Activated naive CD8-positive, alpha-beta T cell treated with anti-CD3 and anti-CD28 coated beads, Interleukin-2, amount 10 ng/mL, durations not matched to agents 7 days and 5 days (primary cell): ENCODE results near the gene ZFR2. TPM values are rescaled to one million over a fixed set of nuclear protein-coding genes. Genes with fewer than 3 reads are reported as not detected.
"Not testable (repeated sequence)": the region's sequence is repeated elsewhere in the genome, so short reads cannot be mapped to it uniquely, and the experiment has no call there.

Experiments used
- ATAC-seq: fragments of 150-1000 bp; cut with Tn5 transposase; one replicate; pipeline ENCODE4 v1.10.0; 2021; ENCODE audit warnings: low read depth, moderate library complexity
- POLR2A ChIA-PET: fragments of 350-600 bp; sonication (Branson Sonifier 250); formaldehyde crosslinking; loops from one replicate; lab custom pipeline; 2021; ENCODE audit warnings: antibody characterized with exemption; lab: Charles Lee
- DNase-seq: peaks from one replicate; pipeline ENCODE4 v3.0.0; 2021
- H3K27ac Mint-ChIP-seq: one replicate; pipeline ENCODE4 v1.8.0; 2022; ENCODE audit warnings: mild to moderate bottlenecking, mixed read lengths
- H3K27me3 Mint-ChIP-seq: one replicate; pipeline ENCODE4 v1.8.0; 2022; ENCODE audit warnings: mild to moderate bottlenecking, moderate library complexity, mixed read lengths
- H3K36me3 Mint-ChIP-seq: one replicate; pipeline ENCODE4 v1.8.0; 2021; ENCODE audit warnings: mild to moderate bottlenecking, mixed read lengths
- H3K4me1 Mint-ChIP-seq: one replicate; pipeline ENCODE4 v1.8.0; 2021; ENCODE audit warnings: mixed read lengths
- H3K4me3 Mint-ChIP-seq: one replicate; pipeline ENCODE4 v1.8.0; 2022; ENCODE audit warnings: mild to moderate bottlenecking, moderate library complexity, mixed read lengths
- H3K9me3 Mint-ChIP-seq: one replicate; pipeline ENCODE4 v1.8.0; 2021; ENCODE audit warnings: mixed read lengths
- total RNA-seq, 2 experiments: library from RNA; stranded (reverse); gene quantifications; one replicate each; pipeline ENCODE4 v1.2.3, GENCODE V29; 2021

The ZFR2 gene
- total RNA-seq, 2 experiments from 2014 or later: 0.55 to 0.91 TPM

DNA sequence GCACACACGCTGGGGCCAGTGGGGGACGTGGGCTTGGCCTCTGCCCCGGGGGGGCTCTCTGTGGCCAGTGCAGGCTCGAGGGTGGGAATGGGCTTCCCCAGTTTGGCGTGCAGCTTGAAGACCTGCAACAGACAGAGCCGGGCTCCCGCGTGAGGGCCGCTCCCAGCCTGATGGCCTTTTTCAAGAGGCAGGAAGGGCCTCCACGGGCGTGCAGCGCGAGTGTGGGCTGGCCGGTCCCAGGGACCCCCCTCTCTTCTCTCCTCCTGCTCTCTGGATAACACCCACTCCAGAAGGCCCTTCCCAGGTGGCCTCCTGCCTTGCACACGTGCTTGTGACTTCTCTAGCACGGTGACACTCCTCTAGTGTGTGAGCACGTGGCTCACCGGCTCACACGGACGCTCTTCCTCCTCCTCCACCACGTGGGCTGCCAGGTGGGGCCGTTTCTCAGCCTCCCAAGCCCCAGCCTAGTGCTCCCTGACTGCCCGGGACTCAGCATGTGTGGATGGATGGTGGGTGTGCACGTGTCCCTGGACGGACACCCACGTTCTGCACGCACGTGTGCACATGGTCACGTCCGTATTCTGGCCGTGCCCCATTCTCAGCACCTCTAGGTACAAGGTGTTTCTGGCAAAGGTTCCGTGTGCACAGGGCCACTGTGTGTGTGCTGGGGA is 43.4 kb downstream of the ZFR2 start:
- ATAC-seq (no peak), DNase-seq (no peak)
- Mint-ChIP-seq H3K36me3 (no peaks in the 10 kb centered on the region), H3K4me3 (no peak overlapping the region), H3K4me1 (peaks cover 5% of the 10 kb centered on the region), H3K9me3 (no peaks in the 10 kb centered on the region), H3K27me3 (no peaks in the 10 kb centered on the region), H3K27ac (peak overlapping the region; percentile 42)
- POLR2A ChIA-PET: no interaction called here

DNA sequence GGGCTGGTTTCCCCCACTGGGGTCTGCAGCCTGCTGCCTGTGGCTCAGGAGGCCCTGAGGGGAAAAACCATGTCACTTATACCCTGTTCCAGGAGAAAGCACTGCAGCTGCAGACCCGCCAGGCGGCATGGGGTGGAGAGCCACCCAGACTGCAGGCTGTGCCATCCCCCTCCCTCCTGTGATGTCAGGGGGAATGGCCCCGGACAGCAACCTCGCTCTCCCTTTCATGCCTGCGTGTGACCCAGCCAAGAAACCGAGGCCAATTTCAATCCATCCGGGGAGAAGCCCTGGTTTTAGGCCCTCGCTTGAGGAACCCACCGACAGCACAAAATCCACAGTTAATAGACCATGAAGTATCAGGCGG is 45.5 kb downstream of the ZFR2 start:
- ATAC-seq (no peak), DNase-seq (no peak)
- no peak overlapping the region for H3K27ac Mint-ChIP-seq
- H3K36me3 Mint-ChIP-seq: no peaks in the 10 kb centered on the region
- H3K4me1 Mint-ChIP-seq: peaks cover 5% of the 10 kb centered on the region
- H3K4me3 Mint-ChIP-seq: no peak overlapping the region
- POLR2A ChIA-PET: interaction anchor here (5.9 kb wide), 1 partner anchor 62 kb away, joined by 54 read pairs; the partner anchor contains the start of genes APBA3 and MRPL54
- H3K27me3 Mint-ChIP-seq: no peaks in the 10 kb centered on the region
- H3K9me3 Mint-ChIP-seq: no peaks in the 10 kb centered on the region

DNA sequence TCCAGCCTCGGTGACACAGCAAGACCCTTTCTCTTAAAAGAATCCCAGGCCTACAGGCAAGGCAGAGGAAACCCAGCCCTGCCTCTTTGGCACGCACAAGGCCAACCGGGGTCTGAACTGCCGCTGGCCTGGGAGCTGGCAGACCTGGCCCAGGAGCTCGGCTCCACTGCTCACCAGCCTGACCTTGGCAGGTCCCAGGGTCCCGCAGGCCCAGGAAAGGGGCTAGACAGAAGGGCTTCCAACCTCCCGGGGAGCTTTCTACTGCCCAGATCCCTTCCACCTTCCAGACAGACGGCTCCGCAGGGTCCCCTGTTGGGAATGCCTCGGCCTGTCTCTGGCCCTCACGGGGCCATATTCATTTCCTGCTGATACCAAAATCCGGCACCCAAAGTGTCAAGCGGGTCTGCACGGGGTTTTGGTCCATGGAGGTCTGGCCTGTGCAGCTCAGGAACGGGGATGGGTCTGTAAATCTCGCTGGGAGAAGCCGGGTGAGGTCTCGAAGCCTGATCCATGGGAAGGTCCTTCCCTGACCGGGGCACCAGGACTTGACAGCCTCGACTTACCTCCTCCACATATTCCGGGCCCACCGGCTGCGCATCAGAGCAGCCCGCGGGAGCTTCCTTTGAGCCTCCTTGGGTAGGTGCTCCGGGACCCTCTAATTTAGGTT is 46.0 kb downstream of the ZFR2 start:
- Mint-ChIP-seq H3K36me3 (no peaks in the 10 kb centered on the region), H3K4me3 (no peak overlapping the region), H3K27ac (no peak overlapping the region), H3K27me3 (no peaks in the 10 kb centered on the region), H3K4me1 (peaks cover 7% of the 10 kb centered on the region), H3K9me3 (no peaks in the 10 kb centered on the region)
- no peak for DNase-seq
- ATAC-seq: no peak
- POLR2A ChIA-PET: interaction anchor here (0.5 to 5.9 kb wide), 3 partner anchors 10 to 341 kb away, joined by 3 to 54 read pairs (median 8); partner anchors contain the start of genes APBA3 and MRPL54

DNA sequence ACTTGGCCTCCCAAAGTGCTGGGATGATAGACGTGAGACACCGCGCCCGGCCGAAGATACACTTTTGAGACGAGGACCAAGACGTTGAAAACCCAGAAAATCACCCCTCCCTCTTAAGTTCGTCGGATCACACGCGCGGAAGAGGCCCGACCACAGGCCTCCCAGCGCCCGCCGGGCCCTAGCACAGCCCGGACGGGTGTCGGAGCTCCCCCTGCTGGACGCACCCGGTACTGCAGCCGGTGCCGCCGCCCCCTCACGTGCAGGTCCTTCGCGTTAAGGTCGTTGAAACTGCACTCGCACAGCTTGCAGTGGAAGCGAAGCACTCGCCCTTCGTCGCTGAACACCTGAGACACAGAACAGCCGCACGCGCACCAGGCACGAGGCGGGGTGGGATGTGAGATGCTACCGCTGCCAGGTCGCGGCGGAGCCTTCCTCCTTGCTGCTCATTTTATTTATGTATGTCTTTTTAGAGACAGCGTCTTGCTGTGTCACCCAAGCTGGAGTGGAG is 46.9 kb downstream of the ZFR2 start:
- no peaks in the 10 kb centered on the region for H3K9me3 Mint-ChIP-seq
- DNase-seq (peak; percentile 97), ATAC-seq (peak; percentile 89)
- H3K27ac Mint-ChIP-seq: peak overlapping the region; percentile 78
- H3K4me3 Mint-ChIP-seq: peak overlapping the region; percentile 53
- POLR2A ChIA-PET: interaction anchor here (1.0 to 5.9 kb wide), 3 partner anchors 9 to 102 kb away, joined by 3 to 54 read pairs (median 8); partner anchors contain the start of genes APBA3 and MRPL54
- H3K4me1 Mint-ChIP-seq: peaks cover 9% of the 10 kb centered on the region
- no peaks in the 10 kb centered on the region for H3K36me3 Mint-ChIP-seq
- H3K27me3 Mint-ChIP-seq: no peaks in the 10 kb centered on the region

DNA sequence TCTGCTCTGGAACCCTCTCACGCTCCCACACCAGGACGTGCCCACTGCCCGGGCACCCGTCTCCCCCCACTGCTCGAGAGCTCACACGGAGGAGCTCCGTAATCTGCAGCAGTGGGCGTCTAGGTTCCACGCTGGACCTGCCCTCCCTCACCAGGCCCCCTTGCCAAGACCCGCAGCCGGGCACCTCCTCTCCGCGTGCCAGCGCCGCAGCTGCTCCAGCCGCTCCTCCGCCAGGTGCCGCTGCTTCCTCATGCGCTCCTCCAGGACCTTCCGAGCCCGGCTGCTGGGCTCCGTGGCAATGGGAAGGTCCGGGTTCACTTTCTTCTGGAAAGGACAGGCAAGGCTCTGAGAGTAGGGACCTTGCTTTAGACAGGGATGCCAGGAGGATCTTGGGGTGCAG is 47.7 kb downstream of the ZFR2 start:
- Mint-ChIP-seq H3K4me1 (peaks cover 9% of the 10 kb centered on the region), H3K9me3 (no peaks in the 10 kb centered on the region), H3K36me3 (no peaks in the 10 kb centered on the region), H3K27ac (peak overlapping the region; percentile 42), H3K4me3 (no peak overlapping the region), H3K27me3 (no peaks in the 10 kb centered on the region)
- ATAC-seq (no peak), DNase-seq (no peak)
- POLR2A ChIA-PET: interaction anchor here (1.0 to 5.9 kb wide), 3 partner anchors 8 to 101 kb away, joined by 3 to 54 read pairs (median 8); partner anchors contain the start of genes APBA3 and MRPL54

DNA sequence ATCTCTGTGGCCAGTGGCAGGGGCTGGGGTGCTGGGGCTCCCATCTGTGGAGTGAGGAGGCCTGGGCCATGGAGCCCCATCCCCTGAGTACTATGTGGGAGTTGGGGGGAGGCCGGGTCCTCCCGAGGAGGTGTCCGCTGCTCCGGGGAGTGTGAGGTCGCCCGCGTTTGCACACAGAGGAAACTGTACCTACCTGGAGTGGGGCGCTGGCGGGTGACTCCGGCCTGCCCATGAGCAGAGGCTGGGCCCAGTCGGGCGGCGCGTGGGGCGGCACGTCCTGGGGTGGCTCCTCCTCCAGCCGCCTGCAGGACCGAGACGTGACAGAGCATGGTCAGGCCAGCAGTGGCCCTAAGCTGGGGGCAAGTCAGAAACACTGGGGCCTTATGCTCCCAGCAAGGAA is 48.8 kb downstream of the ZFR2 start:
- DNase-seq: no peak
- POLR2A ChIA-PET: interaction anchor here (5.9 kb wide), 1 partner anchor 59 kb away, joined by 54 read pairs; the partner anchor contains the start of genes APBA3 and MRPL54
- Mint-ChIP-seq H3K4me3 (no peak overlapping the region), H3K36me3 (no peaks in the 10 kb centered on the region), H3K27ac (peak overlapping the region; percentile 56), H3K27me3 (no peaks in the 10 kb centered on the region), H3K9me3 (no peaks in the 10 kb centered on the region), H3K4me1 (peaks cover 9% of the 10 kb centered on the region)
- no peak for ATAC-seq

DNA sequence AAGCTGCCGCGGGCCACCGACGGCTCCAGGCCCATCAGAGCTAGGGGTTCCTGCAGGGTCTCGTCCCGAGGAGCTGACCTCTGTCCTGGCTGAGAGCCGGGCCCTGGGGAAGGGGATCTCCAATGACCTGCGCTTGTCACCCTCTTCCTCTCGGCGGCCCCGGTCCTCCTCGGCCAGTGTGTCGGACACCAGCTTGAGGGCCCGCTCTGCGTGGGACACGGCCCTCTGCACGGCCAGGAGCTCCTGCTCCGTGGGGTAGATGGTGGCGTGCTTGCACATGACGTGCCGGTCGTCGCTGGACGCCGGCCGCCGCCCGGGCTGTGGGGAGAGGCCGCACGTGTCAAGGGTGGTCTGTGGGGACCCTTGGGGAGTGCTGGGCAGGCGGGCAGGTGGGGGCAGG is 49.9 kb downstream of the ZFR2 start:
- Mint-ChIP-seq H3K27ac (no peak overlapping the region), H3K9me3 (no peaks in the 10 kb centered on the region), H3K4me3 (no peak overlapping the region), H3K4me1 (peaks cover 20% of the 10 kb centered on the region), H3K27me3 (no peaks in the 10 kb centered on the region), H3K36me3 (peaks cover 2% of the 10 kb centered on the region)
- no peak for DNase-seq
- no peak for ATAC-seq
- POLR2A ChIA-PET: interaction anchor here (1.2 to 5.9 kb wide), 2 partner anchors 21 to 57 kb away, joined by 3 to 54 read pairs; partner anchors contain the start of genes APBA3 and MRPL54

DNA sequence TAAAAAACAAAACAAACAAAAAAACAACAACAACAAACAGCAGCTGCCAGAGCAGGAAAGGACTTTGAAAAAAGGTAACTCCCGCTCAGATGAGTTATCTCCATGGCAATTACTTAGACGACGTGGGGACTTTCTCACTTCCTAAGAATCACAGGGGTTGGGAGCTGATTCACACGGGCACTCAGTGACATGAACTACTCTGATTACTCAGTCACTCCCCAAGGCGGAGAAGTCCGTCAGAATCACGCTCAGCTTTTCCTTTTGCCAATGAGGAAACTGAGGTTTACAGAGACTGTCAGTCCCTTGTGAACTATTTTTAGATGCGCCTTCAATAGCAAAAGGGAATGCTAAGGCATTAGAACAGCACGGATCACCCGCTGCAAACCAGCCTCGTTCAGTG is 50.4 kb downstream of the ZFR2 start:
- POLR2A ChIA-PET: interaction anchor here (1.2 to 5.9 kb wide), 2 partner anchors 21 to 57 kb away, joined by 3 to 54 read pairs; partner anchors contain the start of genes APBA3 and MRPL54
- Mint-ChIP-seq H3K4me3 (no peak overlapping the region), H3K9me3 (no peaks in the 10 kb centered on the region), H3K36me3 (peaks cover 2% of the 10 kb centered on the region), H3K27ac (no peak overlapping the region), H3K4me1 (peaks cover 24% of the 10 kb centered on the region), H3K27me3 (no peaks in the 10 kb centered on the region)
- ATAC-seq (no peak), DNase-seq (no peak)

DNA sequence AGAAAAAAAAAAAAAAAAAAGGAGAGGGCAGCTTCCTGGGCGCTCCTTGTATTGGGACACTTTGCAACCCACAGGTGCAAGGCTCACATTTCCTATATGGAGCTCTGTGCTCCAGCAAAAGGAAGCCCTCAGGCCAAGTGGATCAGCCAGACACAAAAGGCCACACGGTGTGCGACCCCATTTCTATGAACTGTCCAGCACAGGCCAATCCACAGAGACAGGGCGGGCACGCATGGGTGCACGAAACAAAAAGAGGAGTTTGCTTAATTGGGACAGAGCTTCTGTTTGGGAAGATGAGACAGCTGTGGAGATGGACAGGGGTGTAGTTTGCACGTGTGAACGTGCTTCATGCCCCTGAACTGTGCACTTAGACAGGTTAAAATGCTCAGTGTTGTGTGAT is 51.1 kb downstream of the ZFR2 start:
- no peak overlapping the region for H3K4me3 Mint-ChIP-seq
- no peak for DNase-seq
- POLR2A ChIA-PET: interaction anchor here (0.6 to 5.9 kb wide), 3 partner anchors 20 to 137 kb away, joined by 3 to 54 read pairs (median 3); partner anchors contain the start of genes APBA3 and MRPL54
- peaks cover 28% of the 10 kb centered on the region for H3K4me1 Mint-ChIP-seq
- H3K27ac Mint-ChIP-seq: no peak overlapping the region
- no peak for ATAC-seq
- no peaks in the 10 kb centered on the region for H3K27me3 Mint-ChIP-seq
- peaks cover 2% of the 10 kb centered on the region for H3K36me3 Mint-ChIP-seq
- H3K9me3 Mint-ChIP-seq: no peaks in the 10 kb centered on the region

DNA sequence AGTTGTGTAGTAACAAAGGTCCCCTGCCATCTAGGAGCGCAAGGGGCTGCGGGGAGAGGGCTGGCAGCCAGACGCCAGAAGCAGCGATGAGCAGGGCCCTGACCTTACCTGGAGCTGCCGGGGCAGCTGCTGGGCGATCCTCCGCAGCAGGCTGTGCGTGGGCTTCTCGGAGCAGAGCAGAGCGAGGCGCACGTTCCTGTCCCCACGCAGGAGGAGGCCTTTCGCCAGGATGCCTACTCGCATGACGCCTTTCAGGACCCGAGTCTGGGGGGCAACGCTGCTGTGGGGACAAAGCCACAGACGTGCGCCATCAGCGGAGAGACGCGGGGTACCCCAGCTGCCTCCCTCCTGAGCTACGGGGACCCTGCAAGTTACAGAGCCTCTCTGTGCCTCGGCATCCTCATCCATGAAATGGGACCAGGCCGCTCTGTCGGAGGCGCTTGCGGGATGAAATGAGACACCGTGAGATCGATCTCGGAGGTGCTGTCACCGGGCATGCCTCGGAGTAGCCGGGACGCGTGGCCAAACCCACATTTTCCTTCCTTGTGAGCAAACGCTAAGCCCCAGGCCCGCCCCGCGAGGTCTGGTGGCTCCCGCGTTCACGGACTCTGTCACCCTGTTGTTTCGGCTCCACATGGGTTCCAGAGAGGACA is 52.1 kb downstream of the ZFR2 start:
- H3K27me3 Mint-ChIP-seq: no peaks in the 10 kb centered on the region
- DNase-seq: no peak
- no peak for ATAC-seq
- no peaks in the 10 kb centered on the region for H3K9me3 Mint-ChIP-seq
- peaks cover 34% of the 10 kb centered on the region for H3K4me1 Mint-ChIP-seq
- POLR2A ChIA-PET: no interaction called here
- H3K36me3 Mint-ChIP-seq: peaks cover 2% of the 10 kb centered on the region
- H3K27ac Mint-ChIP-seq: no peak overlapping the region
- no peak overlapping the region for H3K4me3 Mint-ChIP-seq

DNA sequence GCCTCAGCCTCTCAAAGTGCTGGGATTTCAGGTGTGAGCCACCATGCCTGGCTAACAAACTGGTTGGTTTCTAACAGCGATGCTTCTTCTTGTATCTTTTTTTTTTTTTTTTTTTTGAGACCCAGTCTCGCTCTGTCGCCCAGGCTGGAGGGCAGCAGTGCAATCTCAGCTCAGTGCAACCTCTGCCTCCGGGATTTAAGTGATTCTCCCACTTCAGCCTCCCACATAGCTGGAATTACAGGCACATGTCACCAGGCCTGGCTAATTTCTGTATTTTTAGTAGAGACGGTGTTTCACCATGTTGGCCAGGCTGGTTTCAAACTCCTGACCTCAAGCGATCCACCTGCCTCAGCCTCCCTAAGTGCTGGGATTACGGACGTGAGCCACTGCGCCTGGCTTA is 52.7 kb downstream of the ZFR2 start:
- POLR2A ChIA-PET, H3K4me3 Mint-ChIP-seq, H3K27me3 Mint-ChIP-seq, H3K36me3 Mint-ChIP-seq, ATAC-seq, DNase-seq, H3K27ac Mint-ChIP-seq, H3K9me3 Mint-ChIP-seq: not testable (repeated sequence)
- peaks cover 33% of the 10 kb centered on the region for H3K4me1 Mint-ChIP-seq

DNA sequence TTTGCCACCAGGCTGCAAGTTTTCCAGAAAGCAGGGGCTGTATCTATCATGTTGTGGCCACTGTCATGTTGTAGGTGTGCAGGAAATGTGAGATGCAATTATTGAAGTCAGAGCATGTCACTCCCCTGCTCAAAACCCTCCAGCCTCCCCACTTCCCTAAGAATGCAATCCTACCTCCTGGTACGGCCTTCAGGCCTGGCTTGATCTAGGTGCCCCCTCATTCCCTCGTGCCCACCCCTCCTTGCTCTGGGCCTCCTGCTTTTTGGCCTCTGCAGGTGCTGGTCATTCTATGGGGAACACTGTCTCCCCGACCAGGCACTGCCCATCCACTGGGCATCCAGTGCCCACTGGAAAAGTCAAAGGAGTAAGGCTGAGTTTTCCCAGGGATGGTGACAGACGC is 54.2 kb downstream of the ZFR2 start:
- no peak for DNase-seq
- Mint-ChIP-seq H3K27ac (peak overlapping the region; percentile 92), H3K4me3 (peak overlapping the region; percentile 61), H3K27me3 (no peaks in the 10 kb centered on the region), H3K4me1 (peaks cover 31% of the 10 kb centered on the region), H3K9me3 (no peaks in the 10 kb centered on the region), H3K36me3 (peaks cover 2% of the 10 kb centered on the region)
- no peak for ATAC-seq
- POLR2A ChIA-PET: no interaction called here
